GM12892 (cell line): ENCODE measurements around the gene NUB1.

Experiments used
- DNase-seq: peaks from one replicate; pipeline ENCODE4 v3.0.0; 2011; ENCODE audit not compliant: insufficient read length
- FAIRE-seq: peaks from 2 replicates; lab custom pipeline; 2011; peaks lifted over from hg19 to GRCh38; lab: Jason Lieb, UNC
- POLR2A ChIP-seq: IDR thresholded peaks from 2 replicates; pipeline ENCODE4 v1.6.1; 2011; ENCODE audit warnings: low read depth, low read length, control low read depth
- POLR2AphosphoS5 ChIP-seq: IDR thresholded peaks from 2 replicates; pipeline ENCODE4 v1.6.1; 2011; ENCODE audit warnings: low read depth, low read length, control low read depth
- TAF1 ChIP-seq: IDR thresholded peaks from 2 replicates; pipeline ENCODE4 v1.6.1; 2011; ENCODE audit warnings: low read depth, mild to moderate bottlenecking, control low read depth, low read length, borderline replicate concordance

The NUB1 gene

GRCh38 chr7:151316896-151317295 lies 24.7 kb upstream of the NUB1 start:
- DNase-seq (no peak), FAIRE-seq (no peak)
- TF ChIP-seq TAF1 (no peak), POLR2A (no peak), POLR2AphosphoS5 (no peak)

- TF ChIP-seq TAF1: no peak
- TF ChIP-seq POLR2AphosphoS5: no peak
- TF ChIP-seq POLR2A: no peak
- FAIRE-seq (no peak), DNase-seq (no peak)
Measured at GRCh38 chr7:151317936-151318335, 23.7 kb upstream of the NUB1 start.

GRCh38 chr7:151319189-151319588 lies 22.4 kb upstream of the NUB1 start:
- TF ChIP-seq TAF1 (no peak), POLR2A (no peak), POLR2AphosphoS5 (no peak)
- DNase-seq (no peak), FAIRE-seq (no peak)

GRCh38 chr7:151320263-151320845 lies 21.3 kb upstream of the NUB1 start:
- DNase-seq (no peak), FAIRE-seq (no peak)
- TF ChIP-seq TAF1 (no peak), POLR2A (no peak), POLR2AphosphoS5 (no peak)

GRCh38 chr7:151321341-151321740 lies 20.3 kb upstream of the NUB1 start:
- no peak for TF ChIP-seq TAF1
- TF ChIP-seq POLR2AphosphoS5: no peak
- TF ChIP-seq POLR2A: no peak
- DNase-seq: no peak

GRCh38 chr7:151322906-151323305 lies 18.7 kb upstream of the NUB1 start:
- DNase-seq (no peak), FAIRE-seq (no peak)
- TF ChIP-seq POLR2AphosphoS5: no peak
- TF ChIP-seq POLR2A: no peak
- TF ChIP-seq TAF1: no peak

More at GRCh38 chr7:151321341-151321740, 20.3 kb upstream of the NUB1 start:
- no peak for FAIRE-seq

- FAIRE-seq (no peak), DNase-seq (no peak)
- TF ChIP-seq POLR2AphosphoS5 (no peak), TAF1 (no peak), POLR2A (no peak)
Measured at GRCh38 chr7:151327022-151327421, 14.6 kb upstream of the NUB1 start.

- FAIRE-seq (no peak), DNase-seq (no peak)
- TF ChIP-seq POLR2A (no peak), TAF1 (no peak), POLR2AphosphoS5 (no peak)
Measured at GRCh38 chr7:151327659-151328058, 14.0 kb upstream of the NUB1 start.

GRCh38 chr7:151330181-151330580 lies 11.4 kb upstream of the NUB1 start:
- TF ChIP-seq TAF1 (no peak), POLR2A (no peak), POLR2AphosphoS5 (no peak)
- no peak for FAIRE-seq
- no peak for DNase-seq

- DNase-seq (no peak), FAIRE-seq (no peak)
- no peak for TF ChIP-seq TAF1
- no peak for TF ChIP-seq POLR2A
- no peak for TF ChIP-seq POLR2AphosphoS5
Measured at GRCh38 chr7:151330661-151331060, 11.0 kb upstream of the NUB1 start.

- FAIRE-seq (no peak), DNase-seq (no peak)
- no peak for TF ChIP-seq POLR2A
Measured at GRCh38 chr7:151334628-151335027, 7.0 kb upstream of the NUB1 start.

- FAIRE-seq: no peak
- TF ChIP-seq POLR2A (no peak), POLR2AphosphoS5 (no peak), TAF1 (no peak)
- DNase-seq: no peak
Measured at GRCh38 chr7:151336027-151336708, 5.4 kb upstream of the NUB1 start.
